Measurements from ENCODE around the gene RNF125. TPM values are rescaled to one million over a fixed set of nuclear protein-coding genes. Genes with fewer than 3 reads are reported as not detected.

The RNF125 gene
- total RNA-seq, 1 donor from 2014 or later: 3.7 TPM

- H3K4me1 ChIP-seq: peaks cover 3% of the 10 kb centered on the region
- no peak overlapping the region for H3K4me3 ChIP-seq
- H3K36me3 ChIP-seq: no peaks in the 10 kb centered on the region
- H3K27me3 ChIP-seq: no peaks in the 10 kb centered on the region
- intact Hi-C loops (cut with DNase I): no loop called here
- DNase-seq (ENCODE audit: extremely low spot score in 2 of 2): no peak
- no peaks in the 10 kb centered on the region for H3K9me3 ChIP-seq
- H3K27ac ChIP-seq: no peak overlapping the region
- TF ChIP-seq POLR2A (IDR thresholded peaks at IDR 0.05) (no peak), POLR2AphosphoS5 (IDR thresholded peaks at IDR 0.05; ENCODE audit: insufficient read depth in 1 of 2, low read depth in 1 of 2) (no peak), CTCF (IDR thresholded peaks at IDR 0.05) (no peak)
Observed at GRCh38 chr18:32104516-32104915, 85.9 kb downstream of the RNF125 start.

- no peak for TF ChIP-seq POLR2A (IDR thresholded peaks at IDR 0.05)
- no peak for TF ChIP-seq POLR2AphosphoS5 (IDR thresholded peaks at IDR 0.05; ENCODE audit: insufficient read depth in 1 of 2, low read depth in 1 of 2)
- no peak for TF ChIP-seq CTCF (IDR thresholded peaks at IDR 0.05)
- DNase-seq (ENCODE audit: extremely low spot score in 2 of 2): no peak
- Histone ChIP-seq H3K9me3 (no peaks in the 10 kb centered on the region), H3K27me3 (no peaks in the 10 kb centered on the region), H3K4me1 (no peaks in the 10 kb centered on the region), H3K36me3 (peaks cover 0 to 4% of the 10 kb centered on the region in 2 donors), H3K4me3 (no peak overlapping the region), H3K27ac (no peak overlapping the region)
- intact Hi-C loops (cut with DNase I): no loop called here
Observed at GRCh38 chr18:32110005-32110404, 91.4 kb downstream of the RNF125 start.

GRCh38 chr18:32111706-32112105 is 93.1 kb downstream of the RNF125 start:
- DNase-seq (ENCODE audit: extremely low spot score in 2 of 2): no peak
- intact Hi-C loops (cut with DNase I): no loop called here
- Histone ChIP-seq H3K27me3 (no peaks in the 10 kb centered on the region), H3K27ac (no peak overlapping the region), H3K4me1 (no peaks in the 10 kb centered on the region), H3K36me3 (peaks cover 0 to 8% of the 10 kb centered on the region in 2 donors), H3K9me3 (no peaks in the 10 kb centered on the region), H3K4me3 (no peak overlapping the region)
- TF ChIP-seq POLR2A (IDR thresholded peaks at IDR 0.05) (no peak), CTCF (IDR thresholded peaks at IDR 0.05) (no peak), POLR2AphosphoS5 (IDR thresholded peaks at IDR 0.05; ENCODE audit: insufficient read depth in 1 of 2, low read depth in 1 of 2) (no peak)

GRCh38 chr18:32112826-32113225 is 94.2 kb downstream of the RNF125 start:
- Histone ChIP-seq H3K27ac (no peak overlapping the region), H3K9me3 (no peaks in the 10 kb centered on the region), H3K27me3 (no peaks in the 10 kb centered on the region), H3K4me1 (no peaks in the 10 kb centered on the region), H3K4me3 (no peak overlapping the region), H3K36me3 (peaks cover 0 to 13% of the 10 kb centered on the region in 2 donors)
- no peak for DNase-seq (ENCODE audit: extremely low spot score in 2 of 2)
- intact Hi-C loops (cut with DNase I): no loop called here
- TF ChIP-seq CTCF (IDR thresholded peaks at IDR 0.05): no peak
- TF ChIP-seq POLR2AphosphoS5 (IDR thresholded peaks at IDR 0.05; ENCODE audit: insufficient read depth in 1 of 2, low read depth in 1 of 2): no peak
- TF ChIP-seq POLR2A (IDR thresholded peaks at IDR 0.05): no peak

GRCh38 chr18:32114293-32114942 is 95.8 kb downstream of the RNF125 start:
- intact Hi-C loops (cut with DNase I): no loop called here
- DNase-seq (ENCODE audit: extremely low spot score in 2 of 2): no peak
- Histone ChIP-seq H3K4me3 (no peak overlapping the region), H3K4me1 (no peaks in the 10 kb centered on the region), H3K36me3 (peaks cover 0 to 13% of the 10 kb centered on the region in 2 donors), H3K27me3 (no peaks in the 10 kb centered on the region), H3K9me3 (no peaks in the 10 kb centered on the region), H3K27ac (no peak overlapping the region)
- TF ChIP-seq CTCF (IDR thresholded peaks at IDR 0.05) (no peak), POLR2AphosphoS5 (IDR thresholded peaks at IDR 0.05; ENCODE audit: insufficient read depth in 1 of 2, low read depth in 1 of 2) (no peak), POLR2A (IDR thresholded peaks at IDR 0.05) (no peak)
